NK-92 treated with Interleukin-12 subunit alpha and Interleukin-12 subunit beta, amount 100 ng/mL, for 24 hours (cell line): Measurements from ENCODE around the gene HPCA.
A peak's percentile ranks its signal among the peaks of the same experiment; 100 is the strongest.

Source experiments
- DNase-seq: peaks from one replicate; lab custom pipeline; 2025; lab: John Stamatoyannopoulos, UW

Gene HPCA

DNA sequence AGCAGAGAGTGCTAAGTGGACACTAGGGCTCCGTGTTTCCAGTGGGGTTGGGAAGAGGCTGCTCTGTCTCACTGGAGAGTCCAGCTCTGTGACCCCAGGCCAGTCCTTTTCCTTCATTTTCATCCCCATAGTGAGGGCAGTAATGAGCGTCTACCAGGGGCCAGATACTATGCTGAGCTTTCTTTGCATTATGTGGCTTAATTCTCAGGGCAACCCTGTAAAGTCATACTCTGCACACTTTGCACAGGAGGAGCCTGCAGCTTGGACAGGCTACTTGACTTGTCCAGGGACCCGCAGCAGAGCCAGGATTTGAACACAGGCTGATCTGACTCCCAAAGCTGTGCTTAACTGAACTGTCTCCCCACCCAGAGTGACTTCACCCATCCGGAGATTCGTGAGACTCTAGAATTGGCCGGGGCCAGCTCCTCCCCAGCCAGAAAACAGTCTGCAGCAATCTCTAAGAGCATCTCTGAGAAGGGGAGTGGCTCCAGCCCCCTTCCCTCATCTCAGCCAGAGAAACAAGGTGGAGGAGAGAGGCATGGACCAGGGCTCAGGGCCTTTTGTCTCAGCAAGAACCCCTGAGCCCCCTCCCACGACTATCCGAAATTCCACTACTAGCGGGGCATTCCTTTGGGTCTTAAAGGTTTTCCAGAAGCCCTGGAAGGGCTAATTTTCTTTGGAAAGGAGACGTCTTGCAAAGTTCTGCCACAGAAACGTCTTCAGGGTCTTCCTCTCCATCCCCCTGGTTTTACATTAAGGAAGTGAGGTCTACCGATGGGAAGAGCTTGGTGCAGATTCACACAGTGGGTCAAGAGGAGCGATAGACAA lies 14.7 kb upstream of the HPCA start:
- DNase-seq = no peak

GRCh38 chr1:32872192-32872460 lies 14.2 kb upstream of the HPCA start:
- DNase-seq = no peak

- DNase-seq = no peak
These were observed 12.8 kb upstream of the HPCA start for GRCh38 chr1:32873484-32873883.

DNA sequence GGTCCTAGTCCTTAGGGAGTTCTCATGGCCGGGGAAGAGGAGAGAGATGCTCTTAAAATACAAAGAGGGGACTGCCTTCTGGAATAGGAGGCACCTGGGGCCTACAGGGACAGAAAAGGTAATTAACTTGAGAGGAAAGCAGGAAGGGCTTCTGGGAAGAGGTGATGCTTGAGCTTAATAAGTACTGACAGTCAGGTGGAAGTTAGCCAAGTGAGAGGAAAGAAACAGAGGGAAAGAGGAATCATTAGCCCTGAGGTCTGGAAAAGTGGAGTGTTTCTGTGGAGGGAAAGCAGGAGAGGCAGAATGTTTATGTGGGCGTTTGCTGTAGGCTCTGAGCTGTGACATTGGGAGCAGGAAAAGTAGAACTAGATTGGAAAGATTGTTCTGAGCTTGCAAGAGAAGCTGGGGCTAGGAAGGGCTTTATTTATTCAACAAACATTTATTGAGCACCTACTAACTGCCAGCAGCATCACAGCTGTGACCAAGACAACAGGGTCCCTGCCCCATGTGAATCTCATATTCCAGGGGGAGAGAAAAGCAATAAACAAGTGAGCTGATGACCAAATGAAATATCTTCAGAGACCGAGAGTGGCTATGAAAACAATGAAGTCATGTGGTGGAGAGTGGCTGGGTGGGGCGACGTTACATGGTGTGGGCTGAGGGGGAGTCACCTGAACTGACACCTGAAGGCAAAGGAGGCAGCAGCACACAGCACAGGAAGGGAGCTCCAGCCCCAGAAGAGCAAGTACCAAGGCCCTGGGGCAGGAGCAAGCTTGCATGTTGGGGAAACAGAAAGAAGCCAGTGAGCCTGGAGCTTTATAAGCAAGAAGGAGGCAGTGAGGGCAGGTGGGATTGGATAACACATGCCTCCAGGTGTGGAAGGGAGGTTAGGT lies 11.2 kb upstream of the HPCA start:
- no peak for DNase-seq

- DNase-seq = peak; percentile 49
These were observed 9.7 kb upstream of the HPCA start for GRCh38 chr1:32876341-32877210.

DNA sequence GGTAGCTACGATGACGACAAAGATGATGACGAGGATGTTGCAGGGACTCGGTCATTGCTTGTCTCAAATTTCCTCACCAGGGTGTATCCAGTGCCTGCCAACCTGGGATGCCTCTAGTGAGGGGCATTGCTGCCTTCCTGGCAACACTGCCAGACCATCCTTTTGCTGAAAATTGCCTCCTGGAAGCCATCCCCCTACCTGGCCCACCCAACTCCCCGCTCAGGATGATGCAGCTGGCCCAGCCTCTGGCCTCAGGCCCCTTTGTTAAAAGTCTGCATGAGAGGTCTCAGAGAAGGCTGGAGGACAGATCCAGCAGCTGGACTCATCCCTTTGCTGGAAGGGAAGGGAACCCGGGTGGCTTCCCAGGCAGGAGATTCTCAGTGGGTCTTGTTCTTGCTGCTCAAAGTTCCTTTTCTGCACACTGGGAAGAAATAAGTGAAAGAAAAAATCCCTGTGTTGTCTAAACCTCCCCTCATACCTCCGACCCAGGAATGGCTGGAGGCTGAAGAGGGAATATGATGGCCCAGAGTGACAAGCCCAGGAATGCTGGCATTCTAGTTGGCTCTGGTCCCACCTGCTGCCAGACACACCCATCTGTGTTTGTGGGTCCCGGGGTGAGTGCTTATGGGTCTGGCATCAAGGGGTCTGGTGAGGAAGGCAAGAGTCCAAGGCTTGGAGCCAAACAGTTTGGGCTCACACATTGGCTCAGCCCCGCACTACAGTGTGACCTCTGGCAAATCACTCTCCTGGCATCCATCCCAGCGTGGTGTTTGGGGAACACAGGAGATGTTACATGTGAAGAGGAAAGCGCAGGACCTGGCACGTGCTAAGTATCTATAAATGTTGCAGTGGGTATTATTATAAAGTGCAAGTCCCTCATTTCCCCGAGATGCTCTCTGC lies 8.8 kb upstream of the HPCA start:
- no peak for DNase-seq

GRCh38 chr1:32878183-32878582 lies 8.1 kb upstream of the HPCA start:
- no peak for DNase-seq

GRCh38 chr1:32878637-32879041 lies 7.7 kb upstream of the HPCA start:
- DNase-seq = no peak

GRCh38 chr1:32881291-32881690 lies 5.0 kb upstream of the HPCA start:
- DNase-seq = no peak

DNA sequence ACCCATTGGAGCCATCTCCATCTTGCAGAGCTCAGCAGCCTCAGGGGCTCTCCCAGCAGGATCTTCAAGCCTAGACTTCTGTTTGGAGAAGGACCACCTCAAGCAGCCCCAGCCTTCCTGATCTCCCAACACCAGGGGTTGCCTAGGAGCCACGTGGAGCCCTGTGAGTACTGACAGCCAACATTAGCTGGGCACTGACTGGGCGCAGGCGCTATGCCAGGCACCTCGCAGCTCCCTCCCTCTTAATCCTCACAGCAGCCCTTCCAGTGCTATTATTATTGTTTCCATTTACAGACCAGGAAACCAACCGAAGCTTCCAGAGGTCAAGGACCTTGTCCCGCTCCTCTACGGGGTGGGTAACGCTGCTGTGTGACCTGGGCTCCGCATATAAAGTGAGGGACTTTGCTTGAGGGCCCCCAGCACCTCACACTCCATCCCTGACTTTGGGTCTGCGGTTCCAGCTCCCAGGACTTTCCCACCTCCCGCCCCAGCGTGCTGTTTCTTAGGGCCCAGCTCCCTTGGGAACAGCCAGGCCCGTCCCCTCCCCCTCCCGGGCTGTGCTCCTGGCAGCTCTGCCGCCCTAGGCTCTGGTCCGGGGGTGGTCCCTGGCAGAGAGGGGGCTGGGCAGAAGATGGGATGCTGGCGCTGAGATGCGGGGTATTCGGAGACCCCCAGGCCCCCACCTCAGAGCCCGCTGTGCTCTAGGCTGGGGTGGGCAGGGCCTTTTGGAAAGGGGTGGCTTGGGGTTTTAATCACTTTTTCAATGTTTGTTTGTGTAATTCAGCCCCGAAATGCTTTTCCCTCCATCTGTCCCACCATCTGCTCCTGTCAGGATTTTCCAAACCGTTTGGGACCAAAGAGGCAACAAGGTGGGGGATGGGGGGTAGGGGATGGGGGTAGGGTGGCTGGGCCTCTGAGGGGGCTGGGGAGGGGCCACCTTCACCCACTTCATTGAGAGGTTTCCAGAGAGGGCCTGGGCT lies 4.1 kb upstream of the HPCA start:
- no peak for DNase-seq

DNA sequence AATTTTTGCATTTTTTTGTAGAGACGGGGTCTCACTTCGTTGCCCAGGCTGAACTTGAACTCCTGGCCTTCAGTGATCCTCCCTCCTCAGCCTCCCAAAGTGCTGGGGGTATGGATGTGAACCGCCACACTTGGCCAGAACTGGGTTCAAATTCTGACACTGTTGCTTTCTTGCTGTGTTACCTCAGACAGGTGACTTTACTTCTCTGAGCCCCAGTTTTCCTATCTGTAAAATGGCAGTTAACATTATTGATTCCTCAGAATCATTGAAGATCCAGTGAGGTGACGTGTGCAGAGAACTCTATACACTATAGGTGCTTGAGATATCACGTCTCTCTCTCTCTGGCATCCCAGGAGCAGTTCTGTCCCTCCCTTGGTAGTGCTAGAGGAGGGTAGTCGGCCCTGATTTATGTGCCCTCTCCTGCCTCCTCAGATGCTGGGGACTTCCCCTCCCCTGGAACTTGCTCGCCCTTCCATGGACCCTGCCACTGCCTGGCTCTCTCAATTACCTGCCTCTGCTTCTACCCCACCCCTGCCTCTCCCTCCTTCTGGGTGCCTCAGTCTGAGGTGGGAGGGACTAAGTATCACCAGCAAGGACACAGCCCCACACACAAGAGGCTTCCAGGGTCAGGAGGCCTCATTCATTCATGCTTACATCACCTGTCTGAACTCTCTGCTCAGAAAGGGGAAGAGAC lies 2.8 kb upstream of the HPCA start:
- no peak for DNase-seq

DNA sequence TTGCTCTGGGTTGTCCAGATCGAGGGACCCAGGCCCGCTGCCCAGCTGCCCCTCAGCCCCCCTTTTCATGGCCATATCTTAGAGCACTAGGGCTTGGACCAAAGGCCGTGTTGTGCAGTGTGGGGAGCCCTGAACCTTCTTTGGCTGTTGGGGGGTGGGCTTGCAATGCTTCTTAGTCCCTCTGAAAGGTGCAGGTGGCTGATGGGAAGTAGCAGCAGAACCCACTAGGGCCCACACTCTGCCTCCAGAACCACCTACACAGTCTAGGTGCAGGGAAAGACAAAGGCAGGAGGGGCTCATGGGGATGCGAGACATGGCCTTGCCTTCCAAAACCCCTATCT lies 2.3 kb upstream of the HPCA start:
- no peak for DNase-seq

DNA sequence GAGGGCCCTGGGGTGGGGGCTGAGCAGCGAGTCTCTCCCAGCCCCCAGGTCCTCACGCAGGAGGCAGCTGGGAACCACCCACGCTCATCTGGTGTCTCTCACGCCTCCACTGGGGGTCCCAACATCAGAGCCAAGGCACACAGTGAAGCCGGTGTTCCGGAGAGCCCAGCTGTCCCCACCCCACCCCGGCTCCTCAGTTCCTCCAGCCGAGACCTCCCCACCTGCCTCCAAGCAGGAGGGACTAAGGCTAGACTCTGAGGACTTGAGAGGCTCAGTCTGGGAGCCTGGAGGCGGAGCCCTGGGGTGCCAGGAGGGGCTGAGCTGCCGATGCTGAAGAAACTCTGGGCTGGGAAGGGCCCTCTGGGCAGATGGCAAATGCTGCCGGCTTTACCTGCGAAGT lies 1.6 kb upstream of the HPCA start:
- no peak for DNase-seq

GRCh38 chr1:32885676-32886003 lies 651 bp upstream of the HPCA start:
- no peak for DNase-seq

DNA sequence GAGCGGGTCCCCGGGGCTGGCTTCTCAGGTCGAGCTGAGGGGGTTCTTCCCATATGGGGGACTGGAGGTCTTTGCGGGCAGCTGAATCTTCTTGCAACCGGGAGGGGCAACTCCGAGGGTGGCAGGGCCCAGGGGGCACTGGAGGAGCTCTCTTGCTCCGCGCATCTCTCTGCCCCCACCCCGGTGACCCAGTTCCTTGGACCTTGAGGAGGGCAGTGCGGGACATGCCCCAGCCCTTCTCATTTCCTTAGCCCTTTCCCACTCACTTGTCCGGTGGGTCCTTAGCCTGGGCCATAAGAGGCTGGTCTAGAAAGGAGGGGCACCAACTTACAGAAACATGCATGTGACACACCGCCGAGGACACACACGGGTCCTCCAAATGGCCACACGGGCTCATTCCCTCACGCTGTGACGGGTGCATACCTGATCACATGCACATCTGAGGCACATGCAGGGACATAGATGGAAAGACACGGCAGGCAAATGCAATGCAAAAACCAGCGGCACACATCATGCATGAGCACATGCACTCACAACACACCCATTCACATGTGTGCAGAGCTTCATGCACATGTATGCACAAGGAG lies 630 bp downstream of the HPCA start:
- DNase-seq = no peak

- DNase-seq = no peak
These were observed 1.3 kb downstream of the HPCA start for GRCh38 chr1:32887623-32888022.

DNA sequence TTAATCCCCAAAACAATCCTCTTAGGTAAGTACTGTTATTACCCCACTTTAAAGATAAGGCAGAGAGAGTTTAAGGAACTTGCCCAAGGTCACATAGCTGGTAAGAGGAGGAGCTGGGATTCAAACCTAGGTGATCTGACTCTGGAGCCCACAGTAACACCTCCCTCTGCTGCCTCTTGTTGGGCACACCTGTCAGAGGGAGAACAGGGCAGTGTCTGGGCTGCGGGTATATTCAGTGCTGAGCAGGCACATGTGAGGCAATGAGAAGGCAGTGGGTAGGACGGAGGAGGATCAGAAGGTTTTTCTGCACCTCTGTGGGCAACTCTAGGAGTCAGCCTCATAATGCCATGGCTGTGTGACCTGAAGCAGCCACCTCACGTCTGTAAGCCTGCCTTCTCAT lies 1.8 kb downstream of the HPCA start:
- no peak for DNase-seq

DNA sequence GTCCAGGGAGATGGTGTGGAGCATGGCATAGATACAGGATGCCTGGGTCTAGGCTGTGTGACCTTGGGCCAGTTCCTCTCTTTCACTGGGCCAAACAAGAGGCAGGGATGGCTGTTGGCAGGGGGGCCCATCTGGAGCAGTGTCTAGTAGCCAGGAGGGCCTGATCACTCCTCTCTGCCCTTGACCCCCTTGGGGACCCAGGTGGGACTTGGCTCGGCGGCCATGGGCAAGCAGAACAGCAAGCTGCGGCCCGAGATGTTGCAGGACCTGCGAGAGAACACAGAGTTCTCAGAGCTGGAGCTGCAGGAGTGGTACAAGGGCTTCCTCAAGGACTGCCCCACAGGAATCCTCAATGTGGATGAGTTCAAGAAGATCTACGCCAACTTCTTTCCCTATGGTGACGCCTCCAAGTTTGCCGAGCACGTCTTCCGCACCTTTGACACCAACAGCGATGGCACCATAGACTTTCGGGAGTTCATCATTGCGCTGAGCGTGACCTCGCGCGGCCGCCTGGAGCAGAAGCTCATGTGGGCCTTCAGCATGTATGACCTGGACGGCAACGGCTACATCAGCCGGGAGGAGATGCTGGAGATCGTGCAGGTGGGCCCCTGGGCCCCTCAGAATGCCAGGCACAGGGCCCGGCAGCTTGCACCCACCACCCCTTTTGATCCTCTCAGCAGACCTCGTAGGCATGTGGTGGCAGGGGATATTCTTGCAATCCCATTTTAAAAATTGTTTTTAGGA lies 2.6 kb downstream of the HPCA start:
- no peak for DNase-seq
